ENCODE results near the gene TSC22D2.
A peak's percentile ranks its signal among the peaks of the same experiment; 100 is the strongest.

The TSC22D2 gene

DNA sequence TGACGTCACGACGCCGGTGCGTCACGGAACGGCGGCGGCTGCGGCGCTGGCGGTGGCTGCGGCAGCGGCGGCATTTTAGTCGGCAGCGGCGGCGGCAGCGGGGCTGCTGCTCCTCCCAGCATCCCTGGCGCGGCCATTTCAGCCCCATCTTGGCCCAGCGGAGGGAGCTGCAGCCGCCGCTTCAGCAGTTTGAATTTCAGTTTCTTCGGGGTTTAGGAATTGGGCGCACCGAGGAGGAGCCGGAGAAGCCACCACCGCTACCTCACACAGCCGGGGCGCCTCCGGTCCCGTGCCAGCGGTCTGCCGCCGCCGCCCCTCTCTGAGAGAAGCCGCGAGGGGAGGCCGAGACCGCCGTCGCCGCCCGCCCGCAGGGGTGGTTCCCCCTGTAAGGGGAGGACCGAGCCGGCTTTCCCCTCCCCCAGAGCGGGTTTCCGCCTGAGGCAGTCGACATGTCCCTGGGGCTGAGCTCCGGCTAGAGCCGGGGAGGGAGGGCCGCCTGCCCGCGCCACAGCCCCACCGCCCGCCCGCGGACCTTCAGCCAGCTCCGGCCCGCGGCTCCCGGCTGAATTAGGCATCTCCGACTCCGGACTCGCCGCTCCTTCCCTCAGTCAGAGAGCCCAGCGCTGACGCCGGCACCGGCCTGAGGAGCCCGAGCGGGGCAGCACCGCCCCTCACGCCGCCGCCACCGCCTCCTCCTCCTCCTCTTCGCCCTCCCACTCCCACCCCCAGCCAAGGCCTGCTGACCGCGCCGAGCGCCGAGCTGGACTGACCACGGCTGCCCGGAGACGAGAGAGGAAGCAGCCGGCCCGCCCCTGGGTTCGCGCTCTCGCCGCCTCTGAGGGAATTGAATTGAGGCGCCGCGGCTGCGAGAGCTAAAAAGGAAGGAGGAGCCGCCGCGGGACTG is at the start of gene TSC22D2:
Gene TSC22D2, plus strand, starts transcription at position 78 of the 904 bp plus-strand sequence. CDS start 1,053 bp downstream, outside the sequence.
- DNase-seq (ENCODE audit: extremely low spot score): peak; percentile 88
- POLR2A ChIA-PET: interaction anchor here (0.7 to 3.0 kb wide), 30 partner anchors 10 to 438 kb away, joined by 3 to 14 read pairs (median 4); partner anchors contain the start of gene PFN2
- CTCF ChIA-PET: interaction anchor here (1.1 to 1.6 kb wide), 3 partner anchors 87 to 169 kb away, joined by 3 to 6 read pairs (median 6); no protein-coding TSS in a partner anchor
- TF ChIP-seq LEF1 (IDR thresholded peaks at IDR 0.05; ENCODE audit: borderline replicate concordance) (peak; percentile 10; the same call in 1 of the 2 replicates), TARDBP (IDR thresholded peaks at IDR 0.05) (no peak)

DNA sequence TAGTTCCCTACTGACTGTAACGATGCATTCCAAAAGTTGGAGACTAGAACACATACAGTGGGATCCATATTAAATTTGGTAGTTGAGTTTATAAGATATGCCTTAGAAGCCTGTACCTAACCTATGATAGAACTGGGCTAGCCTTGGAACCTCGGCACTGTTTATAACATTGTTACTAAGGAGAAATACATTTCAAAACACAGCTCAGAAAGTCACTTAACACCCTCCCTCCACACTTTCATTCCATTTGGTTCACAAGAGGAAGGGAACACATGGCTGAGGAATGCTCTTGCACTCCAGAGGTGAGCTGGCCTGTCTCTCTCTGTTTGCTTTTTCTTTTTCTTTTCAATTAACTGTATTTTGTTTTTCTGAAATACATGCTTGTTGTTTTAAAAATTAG is 48.7 kb upstream of the TSC22D2 start:
- no peak for DNase-seq (ENCODE audit: extremely low spot score)
- ChIA-PET CTCF (no interaction called here), POLR2A (interaction anchor here (0.7 kb wide), 1 partner anchor 49 kb away, joined by 4 read pairs; the partner anchor contains the start of gene TSC22D2)

GRCh38 chr3:150360966-150361365 is 47.1 kb upstream of the TSC22D2 start:
- no peak for DNase-seq (ENCODE audit: extremely low spot score)
- no peak for TF ChIP-seq NFRKB (IDR thresholded peaks at IDR 0.05)
- TF ChIP-seq ELF4 (IDR thresholded peaks at IDR 0.05): no peak
- TF ChIP-seq, protein P1, sequence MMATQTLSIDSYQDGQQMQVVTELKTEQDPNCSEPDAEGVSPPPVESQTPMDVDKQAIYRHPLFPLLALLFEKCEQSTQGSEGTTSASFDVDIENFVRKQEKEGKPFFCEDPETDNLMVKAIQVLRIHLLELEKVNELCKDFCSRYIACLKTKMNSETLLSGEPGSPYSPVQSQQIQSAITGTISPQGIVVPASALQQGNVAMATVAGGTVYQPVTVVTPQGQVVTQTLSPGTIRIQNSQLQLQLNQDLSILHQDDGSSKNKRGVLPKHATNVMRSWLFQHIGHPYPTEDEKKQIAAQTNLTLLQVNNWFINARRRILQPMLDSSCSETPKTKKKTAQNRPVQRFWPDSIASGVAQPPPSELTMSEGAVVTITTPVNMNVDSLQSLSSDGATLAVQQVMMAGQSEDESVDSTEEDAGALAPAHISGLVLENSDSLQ (IDR thresholded peaks at IDR 0.05): no peak
- no peak for TF ChIP-seq HDGF (IDR thresholded peaks at IDR 0.05; ENCODE audit: borderline replicate concordance)
- no peak for TF ChIP-seq SP1 (IDR thresholded peaks at IDR 0.05)
- TF ChIP-seq FOXK2 (IDR thresholded peaks at IDR 0.05): no peak
- no peak for TF ChIP-seq ZNF384 (IDR thresholded peaks at IDR 0.05)
- TF ChIP-seq FOXA1 (IDR thresholded peaks at IDR 0.05): no peak
- no peak for TF ChIP-seq FOXM1 (IDR thresholded peaks at IDR 0.05; ENCODE audit: borderline replicate concordance)
- TF ChIP-seq ARNT (IDR thresholded peaks at IDR 0.05): no peak
- TF ChIP-seq CTBP1 (IDR thresholded peaks at IDR 0.05; ENCODE audit: borderline replicate concordance): no peak
- no peak for TF ChIP-seq TARDBP (IDR thresholded peaks at IDR 0.05)
- TF ChIP-seq SUZ12 (IDR thresholded peaks at IDR 0.05): no peak
- POLR2A ChIA-PET: no interaction called here
- CTCF ChIA-PET: no interaction called here

More for the DNA sequence above, 48.7 kb upstream of the TSC22D2 start:
- TF ChIP-seq CTBP1 (IDR thresholded peaks at IDR 0.05; ENCODE audit: borderline replicate concordance): no peak
- TF ChIP-seq, protein P1 (IDR thresholded peaks at IDR 0.05): no peak
- no peak for TF ChIP-seq NFRKB (IDR thresholded peaks at IDR 0.05)
- TF ChIP-seq LEF1 (IDR thresholded peaks at IDR 0.05; ENCODE audit: borderline replicate concordance): no peak

GRCh38 chr3:150362515-150363302 is 45.4 kb upstream of the TSC22D2 start:
- CTCF ChIA-PET: no interaction called here
- no peak for DNase-seq (ENCODE audit: extremely low spot score)
- TF ChIP-seq TARDBP (IDR thresholded peaks at IDR 0.05) (no peak), ZNF384 (IDR thresholded peaks at IDR 0.05) (no peak), NFRKB (IDR thresholded peaks at IDR 0.05) (no peak), L3MBTL2 (conservative IDR thresholded peaks at IDR 0.05) (no peak), FOXM1 (IDR thresholded peaks at IDR 0.05; ENCODE audit: borderline replicate concordance) (no peak), FOXK2 (IDR thresholded peaks at IDR 0.05) (no peak), ARNT (IDR thresholded peaks at IDR 0.05) (no peak)
- POLR2A ChIA-PET: interaction anchor here (1.3 kb wide), 1 partner anchor 47 kb away, joined by 4 read pairs; no protein-coding TSS in a partner anchor

GRCh38 chr3:150363420-150363819 is 44.7 kb upstream of the TSC22D2 start:
- POLR2A ChIA-PET: interaction anchor here (1.3 kb wide), 1 partner anchor 46 kb away, joined by 4 read pairs; no protein-coding TSS in a partner anchor
- no peak for TF ChIP-seq BHLHE40 (IDR thresholded peaks at IDR 0.05; ENCODE audit: borderline replicate concordance)
- no peak for TF ChIP-seq ZNF384 (IDR thresholded peaks at IDR 0.05)
- TF ChIP-seq LEF1 (IDR thresholded peaks at IDR 0.05; ENCODE audit: borderline replicate concordance): no peak
- TF ChIP-seq SUZ12 (IDR thresholded peaks at IDR 0.05): no peak
- TF ChIP-seq NFRKB (IDR thresholded peaks at IDR 0.05): no peak
- no peak for TF ChIP-seq CTBP1 (IDR thresholded peaks at IDR 0.05; ENCODE audit: borderline replicate concordance)
- no peak for TF ChIP-seq TARDBP (IDR thresholded peaks at IDR 0.05)
- TF ChIP-seq ELF4 (IDR thresholded peaks at IDR 0.05): no peak
- TF ChIP-seq, protein P1 (IDR thresholded peaks at IDR 0.05): no peak
- CTCF ChIA-PET: no interaction called here
- DNase-seq (ENCODE audit: extremely low spot score): no peak

GRCh38 chr3:150365132-150365604 is 42.9 kb upstream of the TSC22D2 start:
- no peak for TF ChIP-seq BHLHE40 (IDR thresholded peaks at IDR 0.05; ENCODE audit: borderline replicate concordance)
- no peak for TF ChIP-seq FOXK2 (IDR thresholded peaks at IDR 0.05)
- TF ChIP-seq SUZ12 (IDR thresholded peaks at IDR 0.05): no peak
- TF ChIP-seq, protein P1 (IDR thresholded peaks at IDR 0.05): no peak
- TF ChIP-seq ELF4 (IDR thresholded peaks at IDR 0.05): no peak
- TF ChIP-seq ARNT (IDR thresholded peaks at IDR 0.05): no peak
- no peak for TF ChIP-seq NFRKB (IDR thresholded peaks at IDR 0.05)
- no peak for TF ChIP-seq FOXM1 (IDR thresholded peaks at IDR 0.05; ENCODE audit: borderline replicate concordance)
- TF ChIP-seq HDGF (IDR thresholded peaks at IDR 0.05; ENCODE audit: borderline replicate concordance): no peak
- no peak for TF ChIP-seq TARDBP (IDR thresholded peaks at IDR 0.05)
- TF ChIP-seq LEF1 (IDR thresholded peaks at IDR 0.05; ENCODE audit: borderline replicate concordance): no peak
- ChIA-PET CTCF (interaction anchor here (1.5 kb wide), 1 partner anchor 10 kb away, joined by 3 read pairs; no protein-coding TSS in a partner anchor), POLR2A (no interaction called here)
- no peak for DNase-seq (ENCODE audit: extremely low spot score)
